GM19025 (cell line): ENCODE results near the gene MYO16.

ENCODE experiments used
- ATAC-seq: cut with Tn5 transposase; IDR thresholded peaks from one replicate; pipeline ENCODE4 v1.9.1; 2021; ENCODE audit warnings: mild to moderate bottlenecking, low read depth, moderate library complexity; ENCODE audit not compliant: unreplicated experiment

MYO16 gene

DNA sequence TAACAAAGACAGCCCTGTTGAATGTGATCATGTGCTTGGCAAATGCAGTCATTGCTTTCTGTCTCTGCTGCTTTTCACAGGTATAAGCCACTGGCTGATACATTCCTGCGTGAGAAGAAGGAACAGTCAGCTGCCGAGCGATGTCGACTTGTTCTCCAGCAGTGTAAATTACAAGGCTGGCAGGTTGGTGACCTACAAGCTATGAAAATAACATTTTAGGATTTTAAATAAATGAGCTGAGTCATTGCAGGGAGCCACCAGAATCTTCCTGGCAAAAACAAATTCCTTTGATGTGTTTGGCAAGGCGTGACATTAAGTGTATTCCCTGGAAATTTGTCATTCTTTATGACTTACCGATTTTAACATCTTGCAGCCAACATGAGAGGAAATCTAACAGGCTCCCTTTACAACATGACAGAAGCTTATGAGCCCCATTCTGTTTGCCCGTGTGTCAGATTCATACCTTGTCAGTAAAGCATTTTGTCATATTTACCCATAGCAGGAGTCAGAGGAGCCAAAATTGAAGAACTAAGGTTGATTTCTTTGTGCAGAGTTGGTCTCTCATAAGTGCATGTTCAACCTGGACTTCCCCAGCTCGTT, 471.4 kb downstream of the MYO16 start:
- ATAC-seq: no peak

DNA sequence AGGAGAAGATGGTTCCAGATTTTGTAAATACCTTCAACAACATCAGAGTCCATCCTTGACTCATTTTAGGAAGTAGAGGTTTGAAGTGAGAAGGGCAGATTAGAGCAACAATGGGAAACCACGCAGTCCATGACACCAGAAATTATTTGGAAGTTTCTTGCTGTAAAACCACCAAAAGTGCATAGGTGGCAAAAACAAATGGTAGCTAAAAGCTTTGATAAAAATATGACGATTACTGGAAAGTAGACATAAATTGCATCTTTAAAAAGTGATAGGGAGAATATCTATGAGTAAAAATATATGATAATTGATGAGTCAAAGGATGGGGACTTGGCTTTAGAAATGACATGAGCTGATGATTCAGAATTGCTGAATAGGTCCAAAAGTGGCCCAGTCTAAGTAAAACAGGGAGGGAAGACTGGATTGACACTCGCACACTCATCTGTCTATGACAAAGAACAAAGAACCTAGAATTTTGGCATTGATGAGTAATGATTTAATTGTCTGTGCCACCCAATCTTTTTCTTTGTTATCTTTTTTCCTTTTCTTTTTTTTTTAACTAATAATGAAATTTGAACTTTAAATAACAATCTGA, 472.2 kb downstream of the MYO16 start:
- ATAC-seq: no peak

DNA sequence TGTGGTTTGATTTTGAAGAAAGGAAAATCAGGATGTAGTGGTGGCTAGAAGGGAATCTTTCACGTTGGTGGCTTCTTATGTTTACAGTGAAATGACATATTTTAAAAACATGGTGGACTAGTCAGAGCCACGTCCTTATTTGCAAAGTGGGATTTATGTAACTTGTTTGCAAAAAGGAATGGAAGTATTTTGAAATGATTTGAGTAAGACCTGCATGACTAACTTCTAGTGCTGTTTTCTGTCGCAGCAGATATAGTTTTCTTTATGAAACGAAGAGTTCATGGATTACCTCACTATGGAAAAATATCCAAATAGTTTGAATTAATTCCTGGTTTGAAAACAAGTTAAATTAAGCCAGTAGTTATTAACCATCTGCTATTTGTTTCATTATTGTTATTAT, 476.5 kb downstream of the MYO16 start:
- no peak for ATAC-seq

DNA sequence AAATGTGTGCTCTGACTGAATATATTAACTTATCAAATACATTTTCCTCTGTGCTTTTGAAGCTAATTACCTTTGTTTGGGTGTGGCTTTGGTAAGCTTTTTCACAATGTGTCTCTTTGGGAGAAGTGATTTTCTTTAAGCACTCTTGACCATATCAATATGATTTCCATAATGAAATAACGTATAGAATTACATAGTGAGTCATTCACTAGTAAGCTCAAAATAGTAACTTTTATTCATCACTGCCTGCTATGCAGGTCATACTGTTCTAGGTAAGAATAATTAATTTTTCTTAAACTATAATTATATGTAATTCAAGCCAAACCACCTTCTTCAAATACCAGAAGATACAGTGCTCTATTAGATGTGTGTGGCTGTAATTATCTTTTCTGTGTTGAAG, 480.7 kb downstream of the MYO16 start:
- no peak for ATAC-seq

DNA sequence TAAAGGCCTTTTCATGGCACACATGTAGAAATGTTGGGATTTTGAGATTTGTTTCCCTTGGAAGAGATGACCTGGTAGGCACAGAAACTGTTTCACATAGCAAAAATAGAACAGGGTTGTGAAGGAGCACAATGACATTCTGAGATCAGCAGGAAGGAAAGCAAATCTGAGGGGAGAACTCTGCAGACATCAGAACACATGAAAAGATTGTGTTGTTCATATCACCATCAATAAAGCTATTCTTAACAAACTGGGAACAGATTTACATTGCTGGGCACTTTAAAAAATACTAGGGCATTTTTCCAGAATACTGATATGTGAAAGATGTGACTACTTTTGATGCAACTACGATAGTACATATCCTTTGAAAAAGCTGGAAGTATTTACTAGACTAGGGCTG, 481.7 kb downstream of the MYO16 start:
- no peak for ATAC-seq

DNA sequence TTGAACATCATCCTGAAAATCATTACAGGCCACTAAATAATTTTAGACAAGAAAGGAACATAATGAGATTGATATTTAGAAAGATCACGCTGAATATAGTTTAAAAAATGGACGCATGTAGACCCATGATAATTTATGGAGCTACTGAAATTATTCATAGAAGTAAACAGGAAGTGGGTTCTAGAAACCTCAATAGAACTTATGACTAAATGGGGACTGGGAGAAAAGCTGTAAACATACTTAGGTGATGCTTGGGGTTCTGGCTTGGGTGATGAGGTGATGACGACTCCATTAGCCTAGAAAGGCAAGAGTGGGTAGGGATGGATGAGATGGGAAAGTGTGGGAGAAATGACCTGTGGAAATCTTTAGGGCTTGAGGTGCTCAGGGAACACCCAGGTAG, 484.0 kb downstream of the MYO16 start:
- ATAC-seq: no peak

DNA sequence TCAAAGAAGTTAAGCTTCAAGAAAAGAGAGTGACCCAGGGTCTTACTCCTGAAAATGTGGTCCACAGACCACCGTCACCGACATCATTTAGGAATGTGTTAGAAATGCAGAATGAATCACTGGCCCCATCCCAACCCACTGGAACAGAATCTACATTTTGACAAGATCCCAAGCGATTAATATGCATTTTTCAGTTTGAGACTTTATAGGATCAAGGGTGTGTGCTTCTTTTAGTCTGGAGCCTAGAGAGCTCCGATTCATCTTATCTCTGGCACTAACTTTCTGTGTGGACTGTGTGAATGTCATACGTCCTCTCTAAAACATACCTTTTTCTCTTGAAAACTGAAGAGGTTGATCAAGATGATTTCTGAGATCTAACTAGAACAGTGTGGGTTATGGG, 484.8 kb downstream of the MYO16 start:
- no peak for ATAC-seq

DNA sequence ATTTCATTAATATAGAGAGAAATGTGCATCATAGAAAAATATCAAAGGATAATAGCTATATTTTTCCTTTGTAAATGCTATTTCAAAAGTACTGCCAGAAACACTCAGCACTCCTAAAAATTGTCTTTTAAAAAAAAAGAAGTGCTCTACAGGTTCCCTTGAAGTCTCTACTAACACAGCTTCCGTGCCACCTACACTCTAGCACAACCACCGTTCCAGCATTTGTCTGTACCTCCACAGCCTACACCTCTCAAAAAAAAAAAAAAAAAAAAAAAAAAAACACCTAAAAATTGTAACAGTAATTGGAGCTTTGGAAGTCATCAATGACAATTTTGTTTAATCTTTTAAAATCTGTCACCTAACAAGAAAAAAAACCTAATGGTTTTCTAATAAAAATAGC, 485.6 kb downstream of the MYO16 start:
- no peak for ATAC-seq

DNA sequence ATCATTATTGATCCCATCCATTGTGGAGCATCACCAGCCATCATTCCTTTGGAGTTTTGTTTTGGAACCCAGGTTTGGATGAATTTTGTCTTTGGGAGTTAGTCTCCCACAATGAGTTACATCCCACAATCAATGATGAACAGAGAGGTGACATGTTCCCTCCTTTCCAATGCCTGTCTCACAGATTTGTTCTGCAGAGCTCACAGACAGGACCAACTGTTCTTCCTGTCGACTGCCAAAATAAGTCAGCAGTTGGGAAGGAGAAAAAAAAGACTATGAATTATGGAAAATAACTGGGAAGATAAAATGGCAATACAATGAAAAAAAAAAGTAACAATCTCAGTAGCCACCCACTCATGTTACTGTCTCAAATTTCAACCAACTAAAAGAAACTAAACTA, 489.1 kb downstream of the MYO16 start:
- no peak for ATAC-seq

DNA sequence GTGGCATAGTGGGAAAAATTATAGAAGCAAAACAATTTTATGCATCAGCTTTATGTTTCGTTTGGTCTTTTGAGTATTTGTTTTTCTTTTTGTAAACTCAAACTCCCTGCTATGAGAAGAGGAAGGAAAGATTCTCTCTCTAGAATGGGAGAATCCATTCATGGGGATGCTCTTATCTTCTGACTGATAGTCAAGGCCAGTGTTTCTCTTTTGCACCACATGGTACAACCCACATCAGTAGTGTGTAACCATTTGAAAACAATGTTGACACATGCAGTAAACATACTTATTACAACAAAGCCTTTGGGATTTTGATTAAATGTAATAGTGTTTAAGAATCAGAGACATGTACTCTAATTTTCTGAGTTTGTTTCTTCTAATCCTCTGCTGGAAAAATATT, 490.5 kb downstream of the MYO16 start:
- no peak for ATAC-seq

DNA sequence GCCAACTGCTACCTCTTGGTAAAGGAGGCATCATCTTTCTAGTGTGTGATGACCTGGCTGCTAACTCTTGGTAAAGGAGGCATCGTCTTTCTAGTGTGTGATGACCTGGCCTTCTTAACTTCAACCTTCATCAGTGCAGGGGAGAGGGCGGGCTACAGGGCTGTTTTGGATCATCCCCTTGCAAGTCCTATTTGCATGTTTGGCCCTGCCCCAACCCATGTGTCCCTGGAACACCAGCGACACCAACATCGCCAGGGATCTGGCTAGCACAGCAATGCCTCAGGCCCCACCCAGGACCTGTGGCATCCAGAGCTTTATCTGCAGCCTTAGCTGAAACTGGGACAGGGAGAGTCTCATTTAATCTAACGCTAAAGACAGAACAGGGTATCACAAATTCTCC, 492.4 kb downstream of the MYO16 start:
- ATAC-seq: no peak

DNA sequence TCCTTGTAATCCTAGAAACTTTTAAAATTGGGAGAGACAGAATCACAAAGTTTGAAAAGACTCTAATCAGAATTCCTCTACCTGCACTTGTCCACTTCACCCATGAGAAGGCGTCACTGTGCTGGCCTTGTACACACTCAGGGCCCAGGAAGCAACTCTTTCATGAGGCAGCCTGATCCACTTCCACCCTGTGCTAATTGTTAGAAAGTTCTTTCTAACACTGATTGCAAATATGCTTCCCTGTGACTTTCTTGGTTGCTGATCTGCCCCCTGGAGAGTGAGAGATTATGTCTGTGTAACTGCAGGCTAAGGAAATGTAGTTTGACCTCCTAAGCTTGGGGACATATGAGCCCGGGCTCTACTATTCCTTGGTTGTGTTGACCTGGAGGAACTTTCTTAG, 494.6 kb downstream of the MYO16 start:
- ATAC-seq: no peak

DNA sequence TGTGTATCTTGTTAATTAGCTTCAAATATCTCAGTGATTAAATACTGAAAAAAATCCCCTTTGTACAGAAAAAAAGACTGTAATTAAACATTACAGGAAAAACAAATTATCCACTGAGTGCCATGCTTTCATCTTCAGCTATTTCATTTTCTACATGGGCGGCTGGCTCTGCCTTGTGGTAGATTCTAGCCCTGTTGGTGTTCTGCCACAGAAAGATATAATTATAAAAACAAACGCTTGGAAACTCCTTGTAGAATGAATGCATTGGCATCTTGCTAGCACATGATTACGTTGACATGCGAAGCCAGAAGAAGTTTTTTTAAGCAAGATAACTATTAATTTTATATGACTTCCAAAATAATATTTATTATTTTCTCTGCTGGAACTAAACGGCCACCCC, 496.8 kb downstream of the MYO16 start:
- no peak for ATAC-seq

DNA sequence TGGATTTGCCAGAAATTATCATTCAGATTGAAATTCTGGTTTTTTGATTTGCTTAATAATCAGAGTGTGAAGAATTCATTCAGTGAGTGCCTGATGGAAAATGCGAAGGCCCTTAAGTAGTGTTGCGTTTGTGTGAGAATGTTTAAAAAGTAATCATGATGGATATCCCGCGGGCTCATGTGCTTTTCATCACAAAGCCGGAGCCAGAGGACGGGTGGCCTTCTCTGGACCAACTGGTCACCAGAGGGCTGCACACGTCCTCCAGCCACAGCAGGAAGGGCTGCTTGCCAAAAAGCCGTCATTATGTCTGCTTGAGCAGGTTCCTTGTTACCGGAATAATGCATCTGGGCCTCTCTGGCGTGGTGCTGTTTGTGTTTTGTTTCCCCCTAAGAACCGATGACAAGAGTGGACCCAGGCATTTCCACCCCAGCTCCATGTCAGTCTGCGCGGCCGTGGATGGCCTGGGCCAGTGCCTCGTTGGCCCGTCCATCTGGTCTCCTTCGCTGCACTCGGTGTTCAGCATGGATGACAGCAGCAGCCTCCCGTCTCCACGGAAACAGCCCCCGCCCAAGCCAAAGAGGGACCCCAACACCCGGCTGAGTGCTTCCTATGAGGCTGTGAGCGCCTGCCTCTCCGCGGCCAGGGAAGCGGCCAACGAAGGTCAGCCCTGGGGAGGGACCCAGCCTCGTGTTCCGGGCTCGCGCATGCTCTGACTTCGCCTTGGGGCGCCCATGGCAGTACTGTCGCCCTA, 497.7 kb downstream of the MYO16 start:
- no peak for ATAC-seq

DNA sequence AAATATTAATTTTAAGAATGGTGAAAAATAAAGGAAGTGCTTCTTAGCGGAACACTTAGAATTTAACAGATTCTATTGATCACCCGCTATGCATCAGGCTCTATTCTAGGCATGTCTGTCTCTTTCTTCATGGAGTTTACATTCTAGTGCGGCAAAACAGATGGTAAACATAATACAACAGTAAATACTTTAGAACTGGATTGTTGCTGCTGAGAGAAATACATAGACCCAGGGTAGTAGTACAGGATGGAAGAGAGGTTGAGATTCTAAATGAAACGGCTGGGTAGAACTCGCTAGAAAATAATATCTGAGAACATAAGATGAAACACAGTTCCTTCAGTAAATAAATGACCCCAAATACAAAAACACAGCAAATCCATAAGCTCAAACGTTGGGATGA, 498.7 kb downstream of the MYO16 start:
- no peak for ATAC-seq

DNA sequence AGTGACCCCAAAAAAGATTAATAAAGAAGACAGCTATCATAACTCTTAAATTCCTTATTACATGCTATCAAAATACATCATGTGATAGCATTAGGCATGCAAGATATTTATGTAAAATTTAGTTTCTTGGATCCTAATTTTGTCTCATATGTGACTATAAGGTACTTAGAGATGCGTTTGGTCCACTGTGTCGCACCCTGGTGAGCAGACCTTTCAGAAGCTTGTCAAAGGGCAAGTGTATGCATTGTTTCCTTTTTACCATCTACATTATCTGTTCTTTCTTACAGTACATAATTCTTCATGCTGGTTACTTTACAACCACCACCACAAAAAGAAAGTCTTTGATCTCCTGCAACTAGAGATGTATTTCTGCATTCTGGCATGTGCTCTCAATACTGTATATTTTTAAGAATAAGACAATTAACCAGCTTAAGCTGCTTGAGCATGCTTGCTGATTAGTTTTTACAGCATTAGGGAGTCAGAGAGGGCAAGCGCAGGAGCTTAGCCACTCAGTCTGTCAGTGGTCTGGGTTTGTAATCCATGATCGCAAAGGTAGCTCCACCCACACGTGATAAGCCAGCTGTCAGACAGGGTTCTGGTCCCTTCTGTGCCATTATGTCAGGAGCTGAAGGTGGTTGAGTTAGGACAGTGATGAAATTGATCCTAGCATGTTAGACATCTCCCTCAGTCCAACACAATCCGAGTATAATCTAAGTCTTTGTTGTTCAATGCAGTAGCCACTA, 500.9 kb downstream of the MYO16 start:
- no peak for ATAC-seq

DNA sequence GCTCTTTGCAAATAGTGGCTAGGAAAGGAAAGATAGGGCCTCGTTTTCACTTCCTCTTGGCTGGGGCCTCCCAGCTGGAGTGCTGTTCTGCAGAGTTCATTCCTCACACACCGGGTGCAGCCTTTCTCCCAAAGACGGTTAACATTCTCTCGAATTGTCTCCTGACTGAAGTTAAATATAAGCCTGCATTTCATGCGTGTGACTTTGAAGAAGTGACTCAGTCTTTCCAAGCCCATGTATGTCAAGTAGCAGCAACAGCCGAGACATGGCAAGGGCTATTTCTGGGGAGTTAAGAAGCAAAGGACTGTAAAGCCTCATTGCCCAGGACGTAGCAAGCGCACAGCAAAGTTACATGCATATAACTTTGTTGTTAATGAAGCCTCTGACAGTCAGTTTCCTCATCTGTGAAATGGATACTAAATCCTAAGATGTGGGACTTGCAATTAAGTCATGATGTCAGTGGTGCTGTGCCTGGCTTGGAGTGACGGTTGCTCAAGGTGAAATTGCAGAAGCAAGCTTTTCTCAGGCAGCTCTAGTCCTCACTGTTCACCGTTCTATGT, 502.4 kb downstream of the MYO16 start:
- ATAC-seq: peak; percentile 88

DNA sequence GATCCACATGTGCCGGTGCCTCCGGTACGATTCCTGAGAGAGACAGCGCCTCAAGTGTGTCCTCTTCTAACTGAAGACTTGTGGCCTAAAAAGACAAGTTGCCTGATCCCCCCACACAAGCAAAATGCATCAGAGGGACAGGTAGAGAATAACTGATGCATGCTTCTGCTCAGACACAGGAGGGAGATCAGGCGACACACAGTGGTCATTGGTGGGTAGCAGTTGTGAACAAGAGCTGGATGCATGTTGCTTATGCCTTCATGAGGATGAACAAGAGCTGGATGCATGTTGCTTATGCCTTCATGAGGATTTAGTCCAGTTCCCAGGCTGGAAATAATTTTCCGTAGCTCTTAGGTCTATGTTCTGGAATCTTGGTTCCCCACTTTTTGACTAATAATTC, 505.6 kb downstream of the MYO16 start:
- ATAC-seq: no peak

DNA sequence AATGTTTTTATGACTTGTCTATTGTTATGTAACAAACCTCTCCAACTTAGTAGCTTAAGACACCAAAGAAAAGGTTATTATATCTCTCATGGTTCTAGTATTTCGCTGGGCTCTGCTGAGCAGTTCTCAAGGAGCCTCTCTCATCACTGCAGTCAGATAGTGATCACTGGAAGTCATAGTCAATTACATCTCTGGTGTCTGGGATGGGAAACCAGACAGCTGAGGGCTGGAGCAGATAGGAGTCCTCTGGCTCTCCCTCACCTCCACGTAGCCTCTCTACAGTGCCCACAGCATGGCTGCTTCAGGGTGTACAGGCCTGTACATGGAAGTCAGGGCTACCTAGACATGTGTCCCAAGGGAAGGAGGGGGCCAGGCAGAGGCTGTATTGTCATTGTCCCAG, 507.5 kb downstream of the MYO16 start:
- ATAC-seq: no peak

DNA sequence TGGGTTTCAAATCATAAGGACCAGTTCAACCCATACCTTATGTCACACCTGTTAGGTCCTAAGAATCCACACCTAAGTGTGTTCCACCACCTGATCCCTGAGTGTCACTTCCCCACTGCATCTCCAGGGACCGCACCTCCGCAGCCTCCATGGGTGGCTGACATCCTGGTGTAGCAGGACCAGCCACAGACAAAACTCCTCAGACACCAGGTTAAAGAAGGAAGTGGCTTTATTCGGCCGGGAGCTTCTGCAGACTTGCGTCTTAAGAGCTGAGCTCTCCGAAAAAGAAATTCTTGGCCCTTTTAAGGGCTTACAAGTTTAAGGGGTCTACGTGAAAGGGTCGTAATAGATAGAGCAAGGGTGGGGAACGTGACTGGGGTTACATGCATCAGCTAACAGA, 509.9 kb downstream of the MYO16 start:
- no peak for ATAC-seq

DNA sequence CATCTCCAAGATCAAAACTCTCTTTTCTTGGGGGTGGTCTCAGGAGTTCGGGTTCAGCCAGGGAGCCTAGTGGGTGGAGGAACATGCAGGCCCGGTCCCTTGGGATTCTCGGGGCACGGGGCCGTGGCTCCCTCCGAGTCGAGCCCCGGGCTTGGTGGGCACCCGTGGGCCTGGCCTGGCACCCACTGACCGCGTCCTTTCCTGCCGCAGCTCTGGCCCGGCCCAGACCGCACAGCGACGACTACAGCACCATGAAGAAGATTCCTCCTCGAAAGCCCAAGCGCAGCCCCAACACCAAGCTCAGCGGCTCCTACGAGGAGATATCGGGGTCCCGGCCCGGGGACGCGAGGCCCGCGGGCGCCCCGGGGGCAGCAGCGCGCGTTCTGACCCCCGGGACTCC, 510.6 kb downstream of the MYO16 start:
- no peak for ATAC-seq
